D341Med (cell line): ENCODE measurements around the gene DNHD1.

Experiments
- DNase-seq: peaks from one replicate; pipeline ENCODE4 v3.0.0; 2012; ENCODE audit warnings: low spot score

The DNHD1 gene

GRCh38 chr11:6611092-6611962 is 114.2 kb downstream of the DNHD1 start:
- no peak for DNase-seq

GRCh38 chr11:6611963-6612212 is 114.8 kb downstream of the DNHD1 start:
- no peak for DNase-seq

GRCh38 chr11:6612213-6613041 is 115.3 kb downstream of the DNHD1 start, which contains the start of gene TAF10:
TSS of gene TAF10 (minus strand) at chr11:6612216. CDS start at chr11:6612189, 27 bp downstream.
- DNase-seq: peak; percentile 95

- no peak for DNase-seq
These were observed 116.4 kb downstream of the DNHD1 start for GRCh38 chr11:6613496-6613895.

GRCh38 chr11:6614446-6614845 is 117.4 kb downstream of the DNHD1 start:
- no peak for DNase-seq

GRCh38 chr11:6615046-6615445 is 118.0 kb downstream of the DNHD1 start:
- DNase-seq: no peak

GRCh38 chr11:6615882-6616585 is 119.0 kb downstream of the DNHD1 start:
- no peak for DNase-seq

- DNase-seq: no peak
These were observed 119.6 kb downstream of the DNHD1 start for GRCh38 chr11:6616596-6617250.

- no peak for DNase-seq
These were observed 120.3 kb downstream of the DNHD1 start for GRCh38 chr11:6617315-6617781.

- no peak for DNase-seq
These were observed 121.3 kb downstream of the DNHD1 start for GRCh38 chr11:6618117-6619003.

GRCh38 chr11:6619004-6619745 is 122.1 kb downstream of the DNHD1 start, which contains the start of gene TPP1:
TSS of gene TPP1 (minus strand) at chr11:6619422. CDS start at chr11:6619400, 22 bp downstream.
- DNase-seq: peak; percentile 95

- DNase-seq: no peak
These were observed 123.6 kb downstream of the DNHD1 start for GRCh38 chr11:6620636-6621035.
